Ascending aorta (tissue), 2 donors: ENCODE data around the gene LBP. TPM values are rescaled to one million over a fixed set of nuclear protein-coding genes. Genes with fewer than 3 reads are reported as not detected.
"Not testable (repeated sequence)": the region's sequence is repeated elsewhere in the genome, so short reads cannot be mapped to it uniquely, and the experiment has no call there.

Experiments
- DNase-seq, 2 donors: peaks; one replicate each; pipeline ENCODE4 v3.0.0-alpha.2; 2019; ENCODE audit warnings: low spot score in 2 of 2
- H3K27ac ChIP-seq, 2 donors: fragments of 200-600 bp; sonication (generic); one replicate each; pipeline ENCODE4 v1.5.1; 2016 to 2017; ENCODE audit warnings: mild to moderate bottlenecking in 1 of 2
- H3K27me3 ChIP-seq: fragments of 200-600 bp; sonication (generic); one replicate; pipeline ENCODE4 v1.5.1; 2017
- H3K36me3 ChIP-seq, 2 donors: fragments of 200-600 bp; sonication (generic); one replicate each; pipeline ENCODE4 v1.5.1; 2016
- H3K4me1 ChIP-seq, 2 donors: fragments of 200-600 bp; sonication (generic); one replicate each; pipeline ENCODE4 v1.5.1; 2016 to 2017; ENCODE audit warnings: mild to moderate bottlenecking in 1 of 2
- H3K4me3 ChIP-seq, 2 donors: fragments of 200-600 bp; sonication (generic); one replicate each; pipeline ENCODE4 v1.5.1; 2016 to 2017; ENCODE audit warnings: mild to moderate bottlenecking in 1 of 2
- H3K9me3 ChIP-seq, 2 donors: fragments of 200-600 bp; sonication (generic); one replicate each; pipeline ENCODE4 v1.5.1; 2016
- CTCF ChIP-seq, 3 experiments: fragments of 200-600 bp in 2 of 3; fragments of 450-650 bp in 1 of 3; sonication (generic) in 2 of 3; IDR thresholded peaks; one replicate each; pipeline ENCODE4 v1.5.1; 2016 to 2019; ENCODE audit warnings: antibody characterized with exemption in 3 of 3, mild to moderate bottlenecking in 1 of 3, moderate library complexity in 1 of 3
- intact Hi-C: fragments of 100-400 bp; cut with DNase I; formaldehyde crosslinking; loops from one replicate; pipeline ENCODE4 v1.15.1; 2023
- total RNA-seq: library from RNA; depleted of rRNA; stranded (reverse); fragments of >200 nt; gene quantifications from one replicate; pipeline ENCODE4 v1.1.0, GENCODE V29; 2016

LBP gene
- total RNA-seq, 1 donor from 2014 or later: 18.8 TPM

- DNase-seq: no peak
- no peak for TF ChIP-seq CTCF (IDR thresholded peaks at IDR 0.05)
- intact Hi-C loops: no loop called here
Measured at GRCh38 chr20:38387953-38388352, 41.7 kb downstream of the LBP start.

GRCh38 chr20:38392356-38392755 is 46.1 kb downstream of the LBP start:
- Histone ChIP-seq H3K4me1 (peaks cover 0 to 3% of the 10 kb centered on the region in 2 donors), H3K27me3 (no peaks in the 10 kb centered on the region), H3K27ac (no peak overlapping the region), H3K4me3 (no peak overlapping the region), H3K9me3 (no peaks in the 10 kb centered on the region), H3K36me3 (no peaks in the 10 kb centered on the region)
- no peak for TF ChIP-seq CTCF (IDR thresholded peaks at IDR 0.05)
- no peak for DNase-seq
- intact Hi-C loops: no loop called here

More at GRCh38 chr20:38387953-38388352, 41.7 kb downstream of the LBP start:
- no peaks in the 10 kb centered on the region for H3K4me1 ChIP-seq
- no peaks in the 10 kb centered on the region for H3K27me3 ChIP-seq
- H3K36me3 ChIP-seq: no peaks in the 10 kb centered on the region
- no peak overlapping the region for H3K4me3 ChIP-seq
- no peaks in the 10 kb centered on the region for H3K9me3 ChIP-seq
- no peak overlapping the region for H3K27ac ChIP-seq

GRCh38 chr20:38393259-38393658 is 47.0 kb downstream of the LBP start:
- intact Hi-C loops: no loop called here
- TF ChIP-seq CTCF (IDR thresholded peaks at IDR 0.05): no peak
- Histone ChIP-seq H3K4me3 (no peak overlapping the region), H3K9me3 (no peaks in the 10 kb centered on the region), H3K27ac (no peak overlapping the region), H3K4me1 (peaks cover 0 to 3% of the 10 kb centered on the region in 2 donors), H3K36me3 (no peaks in the 10 kb centered on the region), H3K27me3 (no peaks in the 10 kb centered on the region)
- no peak for DNase-seq

GRCh38 chr20:38395165-38395564 is 48.9 kb downstream of the LBP start:
- Histone ChIP-seq H3K4me3 (no peak overlapping the region), H3K4me1 (peaks cover 0 to 3% of the 10 kb centered on the region in 2 donors), H3K36me3 (no peaks in the 10 kb centered on the region), H3K9me3 (no peaks in the 10 kb centered on the region), H3K27me3 (no peaks in the 10 kb centered on the region), H3K27ac (peak overlapping the region; percentile 29 to 52)
- intact Hi-C loops: no loop called here
- no peak for DNase-seq
- no peak for TF ChIP-seq CTCF (IDR thresholded peaks at IDR 0.05)

GRCh38 chr20:38395751-38396395 is 49.6 kb downstream of the LBP start:
- peak overlapping the region; percentile 29 to 52 for H3K27ac ChIP-seq

GRCh38 chr20:38402089-38402488 is 55.8 kb downstream of the LBP start:
- no peak overlapping the region for H3K27ac ChIP-seq

More at GRCh38 chr20:38395751-38396395, 49.6 kb downstream of the LBP start:
- H3K36me3 ChIP-seq, H3K4me3 ChIP-seq, H3K9me3 ChIP-seq, intact Hi-C loops, H3K27me3 ChIP-seq, H3K4me1 ChIP-seq, DNase-seq: not testable (repeated sequence)

More at GRCh38 chr20:38402089-38402488, 55.8 kb downstream of the LBP start:
- Histone ChIP-seq H3K4me1 (no peaks in the 10 kb centered on the region), H3K27me3 (no peaks in the 10 kb centered on the region), H3K9me3 (no peaks in the 10 kb centered on the region), H3K4me3 (no peak overlapping the region), H3K36me3 (no peaks in the 10 kb centered on the region)
- no peak for DNase-seq
- TF ChIP-seq CTCF (IDR thresholded peaks at IDR 0.05): no peak
- intact Hi-C loops: loop anchor here (10.0 kb wide), 1 partner anchor 337 kb away; no protein-coding TSS in a partner anchor
